Hepatocyte (in vitro differentiated cells): ENCODE data around the gene NINJ2. TPM values are rescaled to one million over a fixed set of nuclear protein-coding genes. Genes with fewer than 3 reads are reported as not detected.

Source experiments
- DNase-seq: peaks from one replicate; pipeline ENCODE4 v3.0.0-alpha.2; 2016; ENCODE audit warnings: low spot score
- H2AFZ ChIP-seq: fragments of 200-600 bp; sonication (generic); 2 replicates; pipeline ENCODE4 v1.6.0; 2016; ENCODE audit warnings: antibody characterized with exemption, mild to moderate bottlenecking
- H3K27ac ChIP-seq: fragments of 200-600 bp; sonication (generic); 2 replicates; pipeline ENCODE4 v1.5.1; 2016; ENCODE audit warnings: mild to moderate bottlenecking
- H3K27me3 ChIP-seq: fragments of 200-600 bp; sonication (generic); 2 replicates; pipeline ENCODE4 v1.6.1; 2016
- H3K36me3 ChIP-seq: fragments of 200-600 bp; sonication (generic); replicated peaks from 2 replicates; pipeline ENCODE4 v1.5.1; 2016; ENCODE audit warnings: low read depth; ENCODE audit not compliant: insufficient read depth
- H3K4me1 ChIP-seq: fragments of 200-600 bp; sonication (generic); 2 replicates; pipeline ENCODE4 v1.5.1; 2016; ENCODE audit warnings: mild to moderate bottlenecking, moderate library complexity; ENCODE audit not compliant: insufficient read depth
- H3K4me2 ChIP-seq: fragments of 200-600 bp; sonication (generic); 2 replicates; pipeline ENCODE4 v1.6.0; 2016
- H3K4me3 ChIP-seq: fragments of 200-600 bp; sonication (generic); 2 replicates; pipeline ENCODE4 v1.5.1; 2016; ENCODE audit warnings: mild to moderate bottlenecking
- H3K79me2 ChIP-seq: fragments of 200-600 bp; sonication (generic); 2 replicates; pipeline ENCODE4 v1.6.0; 2017; ENCODE audit warnings: mild to moderate bottlenecking
- H3K9me2 ChIP-seq: fragments of 200-600 bp; sonication (generic); replicated peaks from 2 replicates; pipeline ENCODE4 v1.6.0; 2017; ENCODE audit warnings: mild to moderate bottlenecking; ENCODE audit not compliant: insufficient read depth
- H3K9me3 ChIP-seq: fragments of 200-600 bp; sonication (generic); 2 replicates; pipeline ENCODE4 v1.5.1; 2016; ENCODE audit warnings: low read depth, mild to moderate bottlenecking
- H4K20me1 ChIP-seq: fragments of 200-600 bp; sonication (generic); 2 replicates; pipeline ENCODE4 v1.6.0; 2016; ENCODE audit warnings: mild to moderate bottlenecking; ENCODE audit not compliant: insufficient read depth, poor library complexity, severe bottlenecking
- EZH2 ChIP-seq: fragments of 200-600 bp; sonication (generic); IDR thresholded peaks from 2 replicates; pipeline ENCODE4 v1.6.1; 2016; ENCODE audit warnings: antibody characterized with exemption, mild to moderate bottlenecking, borderline replicate concordance
- EZH2phosphoT487 ChIP-seq: fragments of 200-600 bp; sonication (generic); IDR thresholded peaks from one replicate; pipeline ENCODE4 v1.6.1; 2018; ENCODE audit warnings: antibody characterized with exemption, mild to moderate bottlenecking, low read depth, moderate library complexity; ENCODE audit not compliant: unreplicated experiment, severe bottlenecking
- WGBS: methylation state at CpG from one replicate; pipeline ENCODE4 v1.1.6; 2016; ENCODE audit warnings: low lambda C conversion rate; ENCODE audit errors: missing lambda C conversion rate; 5-methylcytosine and 5-hydroxymethylcytosine counted together
- polyA plus RNA-seq: library from polyadenylated mRNA; unstranded; fragments of >200 nt; fragmentation: Nextera tagmentation; extraction: Ambion mirVana; gene quantifications from 2 replicates; pipeline ENCODE4 v1.2.1, GENCODE V29; 2016
- total RNA-seq: library from RNA; depleted of rRNA; stranded (reverse); fragments of >200 nt; gene quantifications from 2 replicates; pipeline ENCODE4 v1.2.3, GENCODE V29; 2014
- TF ChIP-seq, protein P1 (sequence below): fragments of 200-600 bp; sonication (generic); IDR thresholded peaks from 2 replicates; pipeline ENCODE4 v1.5.1; 2016; ENCODE audit warnings: antibody characterized with exemption, mild to moderate bottlenecking; ENCODE audit not compliant: poor library complexity

The NINJ2 gene
- total and polyA plus RNA-seq, 2 experiments from 2014 or later: 0.70 to 2.1 TPM

GRCh38 chr12:531951-532585, 131.2 kb downstream of the NINJ2 start:
- DNase-seq: no peak
- no peaks in the 10 kb centered on the region for H4K20me1 ChIP-seq
- H3K9me2 ChIP-seq: no peaks in the 10 kb centered on the region
- H3K9me3 ChIP-seq: no peaks in the 10 kb centered on the region
- no peak overlapping the region for H3K27ac ChIP-seq
- H3K36me3 ChIP-seq: no peaks in the 10 kb centered on the region
- no peak overlapping the region for H3K4me2 ChIP-seq
- H3K79me2 ChIP-seq: no peaks in the 10 kb centered on the region
- 85% methylated on average over 3 of the region's 3 CpGs for WGBS
- no peaks in the 10 kb centered on the region for H3K27me3 ChIP-seq
- TF ChIP-seq EZH2phosphoT487: no peak
- H3K4me1 ChIP-seq: no peaks in the 10 kb centered on the region
- H3K4me3 ChIP-seq: no peak overlapping the region
- no peak overlapping the region for H2AFZ ChIP-seq

DNA sequence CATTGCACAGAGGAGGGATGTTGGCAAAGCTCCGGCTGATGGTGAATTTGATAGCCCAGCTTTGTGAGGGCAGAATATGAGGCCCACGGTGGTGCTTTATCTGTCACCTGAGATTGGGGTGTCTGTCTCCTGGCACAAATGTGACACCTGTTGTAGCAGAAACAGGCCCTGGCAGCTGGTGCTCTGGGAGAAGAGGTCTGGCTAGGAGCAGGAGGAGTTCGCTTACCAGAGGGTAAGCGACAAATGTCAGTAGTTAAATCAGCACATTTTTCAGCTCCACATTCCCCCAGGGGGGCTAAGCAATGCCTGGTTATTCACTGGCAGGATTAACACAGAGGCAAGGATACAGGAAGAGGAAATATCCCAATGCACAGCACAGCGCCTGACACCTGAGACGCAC, 132.4 kb downstream of the NINJ2 start:
- no peak overlapping the region for H3K27ac ChIP-seq
- no peaks in the 10 kb centered on the region for H4K20me1 ChIP-seq
- no peaks in the 10 kb centered on the region for H3K9me3 ChIP-seq
- DNase-seq: no peak
- no peaks in the 10 kb centered on the region for H3K27me3 ChIP-seq
- no peak overlapping the region for H2AFZ ChIP-seq
- H3K4me1 ChIP-seq: no peaks in the 10 kb centered on the region
- H3K36me3 ChIP-seq: no peaks in the 10 kb centered on the region
- no peaks in the 10 kb centered on the region for H3K79me2 ChIP-seq
- no peak overlapping the region for H3K4me2 ChIP-seq
- no peak for TF ChIP-seq EZH2
- no peak for TF ChIP-seq EZH2phosphoT487
- TF ChIP-seq, protein P1, sequence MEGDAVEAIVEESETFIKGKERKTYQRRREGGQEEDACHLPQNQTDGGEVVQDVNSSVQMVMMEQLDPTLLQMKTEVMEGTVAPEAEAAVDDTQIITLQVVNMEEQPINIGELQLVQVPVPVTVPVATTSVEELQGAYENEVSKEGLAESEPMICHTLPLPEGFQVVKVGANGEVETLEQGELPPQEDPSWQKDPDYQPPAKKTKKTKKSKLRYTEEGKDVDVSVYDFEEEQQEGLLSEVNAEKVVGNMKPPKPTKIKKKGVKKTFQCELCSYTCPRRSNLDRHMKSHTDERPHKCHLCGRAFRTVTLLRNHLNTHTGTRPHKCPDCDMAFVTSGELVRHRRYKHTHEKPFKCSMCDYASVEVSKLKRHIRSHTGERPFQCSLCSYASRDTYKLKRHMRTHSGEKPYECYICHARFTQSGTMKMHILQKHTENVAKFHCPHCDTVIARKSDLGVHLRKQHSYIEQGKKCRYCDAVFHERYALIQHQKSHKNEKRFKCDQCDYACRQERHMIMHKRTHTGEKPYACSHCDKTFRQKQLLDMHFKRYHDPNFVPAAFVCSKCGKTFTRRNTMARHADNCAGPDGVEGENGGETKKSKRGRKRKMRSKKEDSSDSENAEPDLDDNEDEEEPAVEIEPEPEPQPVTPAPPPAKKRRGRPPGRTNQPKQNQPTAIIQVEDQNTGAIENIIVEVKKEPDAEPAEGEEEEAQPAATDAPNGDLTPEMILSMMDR: no peak
- 91% methylated on average over 6 of the region's 6 CpGs for whole genome bisulfite sequencing
- no peak overlapping the region for H3K4me3 ChIP-seq
- no peaks in the 10 kb centered on the region for H3K9me2 ChIP-seq

DNA sequence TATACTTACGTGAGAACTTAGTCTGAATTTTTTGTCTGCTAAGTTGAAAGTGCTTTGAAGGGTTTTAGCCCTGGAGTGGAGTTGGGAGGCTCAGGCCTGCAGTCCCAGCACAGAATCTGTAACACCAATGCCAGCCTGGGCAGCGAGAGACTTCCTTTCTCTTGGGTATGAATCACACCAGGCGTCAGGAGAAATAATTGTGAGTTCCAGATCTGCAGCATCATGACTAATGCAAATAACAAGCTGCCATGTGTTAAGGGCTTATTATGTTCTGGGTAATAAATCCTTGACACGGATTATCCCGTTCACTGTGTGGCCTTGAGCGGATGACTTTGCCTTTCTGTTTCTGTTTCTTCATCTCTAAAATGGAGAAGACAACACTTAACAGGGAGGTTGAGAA, 132.9 kb downstream of the NINJ2 start:
- Histone ChIP-seq H3K4me3 (no peak overlapping the region), H3K36me3 (no peaks in the 10 kb centered on the region), H3K4me2 (no peak overlapping the region), H4K20me1 (no peaks in the 10 kb centered on the region), H3K27me3 (no peaks in the 10 kb centered on the region), H3K4me1 (no peaks in the 10 kb centered on the region), H2AFZ (no peak overlapping the region), H3K27ac (no peak overlapping the region), H3K9me3 (no peaks in the 10 kb centered on the region), H3K79me2 (no peaks in the 10 kb centered on the region), H3K9me2 (no peaks in the 10 kb centered on the region)
- TF ChIP-seq EZH2phosphoT487 (no peak), EZH2 (no peak)
- TF ChIP-seq, protein P1: no peak
- WGBS: 78% methylated on average over 6 of the region's 6 CpGs
- DNase-seq: no peak

DNA sequence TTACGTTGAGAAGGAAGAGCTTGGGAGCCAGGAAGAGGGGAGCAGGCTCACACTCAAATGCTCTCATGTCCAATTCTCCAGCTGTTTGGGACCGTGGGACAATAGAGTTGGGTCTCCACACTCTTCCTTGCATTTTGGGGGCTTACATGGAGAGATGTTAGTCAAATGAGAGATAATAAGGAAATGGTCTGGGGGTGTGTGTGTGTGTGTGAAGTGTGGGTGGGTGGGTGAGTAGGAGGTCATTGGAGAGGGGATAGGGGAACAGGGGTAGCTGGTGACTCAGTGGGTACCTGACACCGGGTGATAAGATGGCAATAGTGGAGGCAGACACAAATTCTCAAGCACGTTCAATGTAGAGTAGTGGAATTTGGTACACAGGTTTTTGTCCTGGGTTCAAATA, 135.5 kb downstream of the NINJ2 start:
- H3K27ac ChIP-seq: no peak overlapping the region
- H3K9me2 ChIP-seq: no peaks in the 10 kb centered on the region
- no peak for DNase-seq
- H3K79me2 ChIP-seq: no peaks in the 10 kb centered on the region
- no peaks in the 10 kb centered on the region for H4K20me1 ChIP-seq
- H3K27me3 ChIP-seq: no peaks in the 10 kb centered on the region
- no peak overlapping the region for H3K4me2 ChIP-seq
- H3K4me1 ChIP-seq: no peaks in the 10 kb centered on the region
- WGBS: 98% methylated on average over 4 of the region's 4 CpGs
- no peaks in the 10 kb centered on the region for H3K9me3 ChIP-seq
- no peak overlapping the region for H2AFZ ChIP-seq
- TF ChIP-seq EZH2: no peak
- TF ChIP-seq EZH2phosphoT487: no peak
- TF ChIP-seq, protein P1: no peak
- no peak overlapping the region for H3K4me3 ChIP-seq
- H3K36me3 ChIP-seq: no peaks in the 10 kb centered on the region
